GM15510 (cell line): ENCODE results near the gene DEPDC5.

Source experiments
- POLR2A ChIP-seq: IDR thresholded peaks from 3 replicates; pipeline ENCODE4 v1.6.1; 2011; ENCODE audit warnings: borderline replicate concordance; ENCODE audit not compliant: insufficient read length; ENCODE audit errors: extremely low read depth

The DEPDC5 gene

GRCh38 chr22:31867386-31868153 is 113.8 kb downstream of the DEPDC5 start:
- no peak for TF ChIP-seq POLR2A

DNA sequence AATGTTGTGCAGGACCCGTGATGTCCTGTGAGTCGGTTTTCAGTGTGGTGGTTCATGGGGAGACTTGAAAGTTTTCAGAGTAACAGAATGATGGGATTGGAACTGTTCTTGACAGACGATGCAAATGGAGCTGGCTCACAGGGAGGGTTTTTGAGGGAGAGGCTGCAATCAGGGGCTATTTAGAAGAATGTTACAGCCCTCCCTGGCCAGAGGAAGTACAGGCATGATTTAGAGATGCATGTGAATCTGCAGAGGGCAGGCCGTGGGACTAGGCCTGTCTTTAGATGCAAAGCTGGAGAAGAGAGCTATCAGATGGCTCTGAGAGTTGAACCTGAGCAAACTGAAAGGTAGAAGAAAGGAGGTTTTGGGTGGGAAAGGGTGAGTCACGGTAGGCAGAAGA is 115.9 kb downstream of the DEPDC5 start:
- TF ChIP-seq POLR2A = no peak

GRCh38 chr22:31870890-31871289 is 117.1 kb downstream of the DEPDC5 start:
- TF ChIP-seq POLR2A = no peak

GRCh38 chr22:31871480-31871879 is 117.7 kb downstream of the DEPDC5 start:
- no peak for TF ChIP-seq POLR2A

DNA sequence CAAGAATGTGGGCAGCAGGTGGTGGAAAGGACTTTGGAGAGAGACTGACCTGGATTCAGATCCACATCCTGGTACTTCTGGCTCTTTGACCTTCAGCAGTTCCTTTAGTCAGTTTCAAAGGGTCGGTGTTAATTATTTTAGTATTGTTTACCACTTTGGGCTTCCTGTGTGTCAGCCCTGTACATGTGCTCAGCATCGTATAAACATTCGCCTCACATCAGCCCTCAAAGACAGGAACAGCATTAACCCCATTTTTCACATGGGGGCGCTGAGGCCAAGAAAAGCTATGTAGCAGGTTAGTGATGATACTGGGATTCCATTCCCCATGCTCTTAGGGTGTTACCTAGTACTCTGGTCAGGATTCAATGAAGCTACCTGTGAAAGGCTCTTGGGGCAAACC is 118.4 kb downstream of the DEPDC5 start:
- no peak for TF ChIP-seq POLR2A

DNA sequence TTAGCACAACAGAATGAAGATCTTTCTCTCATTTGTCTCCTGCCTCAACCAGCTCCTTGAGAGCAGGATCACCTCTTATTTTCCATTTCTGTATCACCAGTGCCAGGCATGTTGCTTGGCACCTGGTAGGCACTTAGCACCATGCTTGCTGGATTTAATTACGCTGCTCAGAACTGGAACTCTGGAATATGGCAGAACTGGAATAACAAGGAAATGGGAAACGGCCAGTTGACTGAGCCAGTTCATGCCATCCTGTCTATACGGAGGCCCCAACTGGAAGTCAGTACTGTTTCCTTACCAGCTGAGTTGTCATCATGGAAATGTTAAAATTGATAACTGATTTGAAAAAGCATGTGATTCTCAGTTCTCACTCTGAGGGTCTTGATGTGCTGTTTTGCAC is 121.0 kb downstream of the DEPDC5 start:
- no peak for TF ChIP-seq POLR2A

GRCh38 chr22:31876156-31876920 is 122.5 kb downstream of the DEPDC5 start:
- no peak for TF ChIP-seq POLR2A

GRCh38 chr22:31879585-31879984 is 125.8 kb downstream of the DEPDC5 start:
- no peak for TF ChIP-seq POLR2A

- TF ChIP-seq POLR2A = no peak
Measured at GRCh38 chr22:31881200-31881599, 127.4 kb downstream of the DEPDC5 start.

- TF ChIP-seq POLR2A = no peak
Measured at GRCh38 chr22:31881865-31882264, 128.0 kb downstream of the DEPDC5 start.

- TF ChIP-seq POLR2A = no peak
Measured at GRCh38 chr22:31882971-31883370, 129.2 kb downstream of the DEPDC5 start.

DNA sequence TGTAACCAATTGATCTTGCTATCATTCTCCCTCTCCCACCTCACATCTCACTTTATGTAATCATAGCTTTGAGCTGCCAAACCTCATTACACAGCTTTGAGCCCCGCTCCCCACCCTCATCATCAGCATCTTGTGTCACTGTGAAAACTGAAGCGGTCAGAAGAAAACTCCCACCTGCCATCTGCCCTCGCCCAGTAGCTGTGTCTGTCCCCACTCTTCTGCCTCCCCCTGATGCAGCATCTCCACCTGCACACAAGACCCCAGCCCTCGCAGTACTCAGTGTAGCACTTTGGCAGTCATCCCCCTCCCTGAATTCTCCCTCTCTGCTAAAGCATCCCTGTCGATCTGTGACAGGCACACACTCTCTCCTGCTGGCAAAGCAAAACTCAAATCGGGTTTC is 130.2 kb downstream of the DEPDC5 start:
- no peak for TF ChIP-seq POLR2A

DNA sequence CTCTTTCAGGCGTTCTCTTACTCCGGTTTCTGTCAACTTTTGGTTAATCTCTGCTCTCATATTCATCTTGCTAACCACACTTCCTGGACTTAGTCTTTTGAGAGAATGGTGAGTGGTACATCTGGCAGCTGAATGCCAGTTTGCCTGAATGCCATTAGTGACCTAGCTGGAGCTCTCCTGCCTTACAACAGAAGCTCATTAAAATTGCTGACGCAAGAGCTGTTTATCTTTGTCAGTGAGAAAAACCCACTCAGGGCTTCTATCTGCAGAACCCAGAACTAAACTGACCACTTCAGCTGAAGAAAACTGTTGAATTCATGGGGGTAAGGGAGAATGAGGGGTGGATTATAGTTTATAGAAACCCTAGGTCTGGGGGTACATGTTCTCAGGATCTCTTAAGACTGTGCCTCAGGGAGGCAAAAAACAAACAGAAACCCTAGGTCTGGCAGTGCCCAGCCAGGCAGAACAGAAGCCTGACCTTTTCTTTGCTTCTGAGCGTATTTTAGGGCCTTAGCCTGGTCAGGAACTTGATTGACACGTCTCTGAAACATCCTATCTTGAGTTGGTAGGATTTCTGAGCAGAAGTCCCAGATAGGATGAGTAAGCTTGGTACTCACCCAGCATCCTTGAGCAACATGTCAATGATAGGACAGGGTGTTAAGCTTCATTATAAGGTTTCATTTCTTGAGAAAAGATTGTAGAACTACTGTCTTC is 137.7 kb downstream of the DEPDC5 start:
- no peak for TF ChIP-seq POLR2A

DNA sequence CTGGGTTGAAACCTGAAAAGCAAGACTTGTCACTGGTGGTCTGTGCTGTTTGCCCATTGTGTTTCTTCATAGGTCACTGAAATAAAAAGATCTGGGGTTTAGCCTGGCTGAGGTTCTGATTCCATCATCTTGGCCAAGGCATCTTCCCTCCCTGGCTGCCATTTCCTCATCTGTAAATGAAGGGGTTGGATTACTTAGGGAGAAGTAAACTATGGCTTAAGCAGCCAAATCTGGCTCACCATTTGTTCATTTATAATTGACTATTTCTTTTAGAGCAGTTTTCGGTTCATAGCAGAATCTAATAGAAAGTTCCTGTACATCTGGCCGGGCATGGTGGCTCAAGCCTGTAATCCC is 138.2 kb downstream of the DEPDC5 start:
- no peak for TF ChIP-seq POLR2A

- no peak for TF ChIP-seq POLR2A
Measured at GRCh38 chr22:31893460-31893859, 139.6 kb downstream of the DEPDC5 start.
